ENCODE results near the gene RTCA. TPM values are rescaled to one million over a fixed set of nuclear protein-coding genes. Genes with fewer than 3 reads are reported as not detected.

The RTCA gene
- total and polyA plus RNA-seq, 2 experiments from 2014 or later = 37.2 to 38.9 TPM

DNA sequence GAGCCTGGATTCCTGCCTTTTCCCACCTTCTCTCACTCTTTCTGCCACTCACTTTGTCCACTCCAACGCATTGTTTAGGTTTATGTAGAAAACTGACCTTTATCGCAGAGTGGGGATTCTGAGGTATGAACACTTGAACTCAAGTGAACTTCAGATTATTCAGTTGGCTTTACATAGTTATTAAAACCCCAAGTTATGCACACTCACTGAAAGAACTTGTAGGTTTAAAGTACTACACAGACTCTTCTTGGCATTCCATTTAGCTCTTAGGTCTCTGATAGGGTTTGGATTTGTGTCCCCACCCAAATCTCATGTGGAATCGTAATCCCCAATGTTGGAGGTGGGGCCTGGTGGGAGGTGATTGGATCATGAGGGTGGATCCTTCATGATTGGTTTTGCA is 39.9 kb downstream of the RTCA start:
- no peaks in the 10 kb centered on the region for H4K20me1 ChIP-seq (ENCODE audit: insufficient read depth, poor library complexity, severe bottlenecking)
- H3K27me3 ChIP-seq = no peaks in the 10 kb centered on the region
- H3K9me3 ChIP-seq (ENCODE audit: low read depth) = no peaks in the 10 kb centered on the region
- no peak overlapping the region for H2AFZ ChIP-seq
- H3K4me2 ChIP-seq = no peak overlapping the region
- TF ChIP-seq EZH2 (IDR thresholded peaks at IDR 0.05; ENCODE audit: borderline replicate concordance) (no peak), EZH2phosphoT487 (IDR thresholded peaks at IDR 0.05; ENCODE audit: low read depth, severe bottlenecking, unreplicated experiment) (no peak)
- TF ChIP-seq, protein P1, sequence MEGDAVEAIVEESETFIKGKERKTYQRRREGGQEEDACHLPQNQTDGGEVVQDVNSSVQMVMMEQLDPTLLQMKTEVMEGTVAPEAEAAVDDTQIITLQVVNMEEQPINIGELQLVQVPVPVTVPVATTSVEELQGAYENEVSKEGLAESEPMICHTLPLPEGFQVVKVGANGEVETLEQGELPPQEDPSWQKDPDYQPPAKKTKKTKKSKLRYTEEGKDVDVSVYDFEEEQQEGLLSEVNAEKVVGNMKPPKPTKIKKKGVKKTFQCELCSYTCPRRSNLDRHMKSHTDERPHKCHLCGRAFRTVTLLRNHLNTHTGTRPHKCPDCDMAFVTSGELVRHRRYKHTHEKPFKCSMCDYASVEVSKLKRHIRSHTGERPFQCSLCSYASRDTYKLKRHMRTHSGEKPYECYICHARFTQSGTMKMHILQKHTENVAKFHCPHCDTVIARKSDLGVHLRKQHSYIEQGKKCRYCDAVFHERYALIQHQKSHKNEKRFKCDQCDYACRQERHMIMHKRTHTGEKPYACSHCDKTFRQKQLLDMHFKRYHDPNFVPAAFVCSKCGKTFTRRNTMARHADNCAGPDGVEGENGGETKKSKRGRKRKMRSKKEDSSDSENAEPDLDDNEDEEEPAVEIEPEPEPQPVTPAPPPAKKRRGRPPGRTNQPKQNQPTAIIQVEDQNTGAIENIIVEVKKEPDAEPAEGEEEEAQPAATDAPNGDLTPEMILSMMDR (IDR thresholded peaks at IDR 0.05; ENCODE audit: poor library complexity) = no peak
- DNase-seq (ENCODE audit: low spot score) = no peak
- no peaks in the 10 kb centered on the region for H3K4me1 ChIP-seq (ENCODE audit: insufficient read depth)
- H3K36me3 ChIP-seq (replicated peaks; ENCODE audit: insufficient read depth, low read depth) = no peaks in the 10 kb centered on the region
- H3K4me3 ChIP-seq = no peak overlapping the region
- no peaks in the 10 kb centered on the region for H3K79me2 ChIP-seq
- H3K9me2 ChIP-seq (replicated peaks; ENCODE audit: insufficient read depth) = no peaks in the 10 kb centered on the region
- no peak overlapping the region for H3K27ac ChIP-seq
- WGBS (ENCODE audit: low lambda C conversion rate, missing lambda C conversion rate) = 95% methylated on average over 3 of the region's 3 CpGs

DNA sequence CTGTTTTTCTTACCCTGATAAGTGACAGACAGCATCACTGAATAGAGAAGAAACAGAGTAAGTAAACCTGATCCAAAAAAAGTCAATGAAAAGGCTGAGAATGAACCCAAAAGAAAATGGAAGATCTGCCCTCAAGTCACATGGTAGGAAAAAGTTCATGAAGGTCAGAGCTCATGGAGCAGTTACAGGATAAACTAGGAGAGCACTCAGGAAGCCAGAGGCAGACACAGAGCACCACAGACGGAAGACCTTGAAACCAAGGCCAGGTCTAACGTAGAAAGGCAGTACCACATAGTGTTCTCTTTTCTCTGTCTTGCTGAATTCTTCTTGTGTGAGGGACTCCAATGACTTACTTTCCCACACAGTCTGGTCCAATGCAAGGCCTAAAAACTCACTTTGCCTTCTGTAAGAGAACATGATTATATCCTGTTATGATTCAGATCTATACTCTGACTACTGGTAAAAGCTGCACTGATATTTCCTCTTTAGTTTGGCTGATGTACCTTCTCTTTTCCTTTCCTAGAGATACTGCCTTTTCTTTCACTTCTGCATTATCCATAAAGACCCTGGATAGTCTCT is 40.8 kb downstream of the RTCA start:
- H3K4me2 ChIP-seq = no peak overlapping the region
- DNase-seq (ENCODE audit: low spot score) = no peak
- H3K4me1 ChIP-seq (ENCODE audit: insufficient read depth) = no peaks in the 10 kb centered on the region
- H2AFZ ChIP-seq = no peak overlapping the region
- H3K27me3 ChIP-seq = no peaks in the 10 kb centered on the region
- TF ChIP-seq EZH2phosphoT487 (IDR thresholded peaks at IDR 0.05; ENCODE audit: low read depth, severe bottlenecking, unreplicated experiment) (no peak), EZH2 (IDR thresholded peaks at IDR 0.05; ENCODE audit: borderline replicate concordance) (no peak)
- TF ChIP-seq, protein P1 (IDR thresholded peaks at IDR 0.05; ENCODE audit: poor library complexity) = no peak
- WGBS (ENCODE audit: low lambda C conversion rate, missing lambda C conversion rate) = 91% methylated on average over 2 of the region's 2 CpGs
- no peaks in the 10 kb centered on the region for H3K9me3 ChIP-seq (ENCODE audit: low read depth)
- no peaks in the 10 kb centered on the region for H3K36me3 ChIP-seq (replicated peaks; ENCODE audit: insufficient read depth, low read depth)
- no peak overlapping the region for H3K27ac ChIP-seq
- H3K79me2 ChIP-seq = no peaks in the 10 kb centered on the region
- no peak overlapping the region for H3K4me3 ChIP-seq
- no peaks in the 10 kb centered on the region for H3K9me2 ChIP-seq (replicated peaks; ENCODE audit: insufficient read depth)
- H4K20me1 ChIP-seq (ENCODE audit: insufficient read depth, poor library complexity, severe bottlenecking) = no peaks in the 10 kb centered on the region

DNA sequence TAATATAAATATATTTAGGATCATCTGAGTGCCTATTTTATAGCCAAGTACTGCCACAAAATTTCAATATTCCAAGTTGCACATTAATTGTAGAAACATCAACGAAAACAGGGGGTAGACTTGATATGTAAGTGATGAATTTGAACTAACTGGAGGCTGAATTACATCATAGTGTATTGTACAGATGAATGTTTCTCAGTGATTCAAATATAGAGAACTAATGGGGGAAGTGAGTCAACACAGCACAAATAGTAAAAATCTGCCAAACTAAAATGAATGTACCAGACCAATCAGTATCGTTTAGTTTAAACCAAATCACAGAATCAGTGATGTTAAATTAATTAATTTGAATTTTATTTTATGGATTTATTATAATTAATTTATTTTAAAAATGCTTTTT is 42.8 kb downstream of the RTCA start:
- Histone ChIP-seq H2AFZ (no peak overlapping the region), H3K36me3 (replicated peaks; ENCODE audit: insufficient read depth, low read depth) (no peaks in the 10 kb centered on the region), H4K20me1 (ENCODE audit: insufficient read depth, poor library complexity, severe bottlenecking) (no peaks in the 10 kb centered on the region), H3K4me2 (no peak overlapping the region), H3K4me3 (no peak overlapping the region), H3K79me2 (no peaks in the 10 kb centered on the region), H3K9me2 (replicated peaks; ENCODE audit: insufficient read depth) (no peaks in the 10 kb centered on the region), H3K9me3 (ENCODE audit: low read depth) (no peaks in the 10 kb centered on the region), H3K27me3 (no peaks in the 10 kb centered on the region), H3K4me1 (ENCODE audit: insufficient read depth) (no peaks in the 10 kb centered on the region), H3K27ac (no peak overlapping the region)
- no peak for DNase-seq (ENCODE audit: low spot score)
- WGBS (ENCODE audit: low lambda C conversion rate, missing lambda C conversion rate) = 76% methylated on average over 2 of the region's 2 CpGs
- TF ChIP-seq EZH2 (IDR thresholded peaks at IDR 0.05; ENCODE audit: borderline replicate concordance) = no peak

DNA sequence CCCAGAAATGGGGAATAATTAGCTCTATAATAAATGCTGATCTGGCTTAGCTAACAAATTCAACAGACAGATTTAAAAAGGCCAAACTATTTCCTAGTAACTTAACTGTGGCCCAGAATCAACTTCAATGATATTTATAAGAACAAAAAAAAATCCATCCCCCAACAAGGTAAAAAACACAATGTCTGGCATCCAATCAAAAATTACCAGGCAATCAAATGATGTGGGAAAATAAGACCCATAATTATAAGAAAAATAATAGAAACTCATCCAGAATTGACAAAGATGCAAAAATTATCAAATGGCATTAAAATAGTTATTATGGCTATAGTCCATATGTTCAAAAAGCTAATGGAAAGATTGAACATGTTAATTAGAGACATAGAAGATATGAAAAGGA is 43.8 kb downstream of the RTCA start:
- TF ChIP-seq EZH2 (IDR thresholded peaks at IDR 0.05; ENCODE audit: borderline replicate concordance) = no peak
- TF ChIP-seq, protein P1 (IDR thresholded peaks at IDR 0.05; ENCODE audit: poor library complexity) = no peak
- no peak for TF ChIP-seq EZH2phosphoT487 (IDR thresholded peaks at IDR 0.05; ENCODE audit: low read depth, severe bottlenecking, unreplicated experiment)
- Histone ChIP-seq H3K4me3 (no peak overlapping the region), H3K9me3 (ENCODE audit: low read depth) (no peaks in the 10 kb centered on the region), H2AFZ (no peak overlapping the region), H3K79me2 (no peaks in the 10 kb centered on the region), H4K20me1 (ENCODE audit: insufficient read depth, poor library complexity, severe bottlenecking) (no peaks in the 10 kb centered on the region), H3K4me2 (no peak overlapping the region), H3K9me2 (replicated peaks; ENCODE audit: insufficient read depth) (no peaks in the 10 kb centered on the region), H3K27me3 (no peaks in the 10 kb centered on the region), H3K27ac (no peak overlapping the region), H3K4me1 (ENCODE audit: insufficient read depth) (no peaks in the 10 kb centered on the region), H3K36me3 (replicated peaks; ENCODE audit: insufficient read depth, low read depth) (no peaks in the 10 kb centered on the region)
- no peak for DNase-seq (ENCODE audit: low spot score)
